HG02885 (cell line): Measurements from ENCODE around the gene WSB1.
A peak's percentile ranks its signal among the peaks of the same experiment; 100 is the strongest.
"Not testable (repeated sequence)": the region's sequence is repeated elsewhere in the genome, so short reads cannot be mapped to it uniquely, and the experiment has no call there.

Experiments used
- ATAC-seq: cut with Tn5 transposase; IDR thresholded peaks from one replicate; pipeline ENCODE4 v1.9.1; 2021; ENCODE audit warnings: mild to moderate bottlenecking; ENCODE audit not compliant: unreplicated experiment, poor library complexity

WSB1 gene

GRCh38 chr17:27276653-27277156 is 17.2 kb upstream of the WSB1 start:
- no peak for ATAC-seq

DNA sequence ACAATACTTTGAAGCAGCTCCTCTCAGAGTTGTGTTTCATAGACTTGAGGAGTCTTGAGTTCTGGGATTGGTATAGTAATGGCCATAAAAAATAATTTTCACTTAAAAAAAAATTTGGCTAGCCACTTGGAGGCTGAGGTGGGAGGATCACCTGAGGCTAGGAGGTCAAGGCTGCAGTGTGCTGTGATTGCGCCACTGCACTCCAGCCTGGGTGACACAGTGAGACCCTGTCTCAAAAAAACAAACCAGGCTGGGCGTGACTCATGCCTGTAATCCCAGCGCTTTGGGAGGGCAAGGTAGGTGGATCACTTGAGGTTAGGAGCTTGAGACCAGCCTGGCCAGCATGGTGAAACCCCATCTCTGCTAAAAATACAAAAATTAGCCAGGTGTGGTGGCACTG is 14.8 kb upstream of the WSB1 start:
- not testable (repeated sequence) for ATAC-seq

- no peak for ATAC-seq
Measured at GRCh38 chr17:27280527-27280926, 13.4 kb upstream of the WSB1 start.

GRCh38 chr17:27281438-27281837 is 12.5 kb upstream of the WSB1 start:
- no peak for ATAC-seq

DNA sequence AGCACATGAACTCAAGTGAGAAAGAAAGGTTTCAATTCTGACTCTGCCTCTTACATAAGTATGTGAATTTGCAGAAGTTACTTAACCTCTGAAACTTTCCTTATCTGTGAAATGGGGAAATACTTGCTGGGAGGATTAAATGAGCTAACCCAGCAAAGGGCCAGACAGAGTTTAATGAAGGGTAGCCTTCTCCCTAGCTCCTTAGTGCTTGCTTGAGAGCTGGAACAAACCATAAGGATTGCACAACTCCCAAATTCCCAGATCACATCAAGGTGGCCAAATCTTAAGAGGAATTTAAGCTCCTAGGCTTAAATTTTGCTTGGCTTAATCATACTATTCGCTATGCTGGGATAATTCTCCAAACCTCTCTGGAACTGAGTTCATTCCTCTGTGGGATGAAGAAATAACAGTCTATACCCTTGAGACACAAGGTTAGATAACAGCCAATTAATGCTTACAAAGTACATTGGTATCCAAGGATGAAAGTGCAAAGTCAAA is 11.8 kb upstream of the WSB1 start:
- ATAC-seq = peak; percentile 88

GRCh38 chr17:27283060-27283459 is 10.9 kb upstream of the WSB1 start:
- no peak for ATAC-seq

- no peak for ATAC-seq
Measured at GRCh38 chr17:27283751-27284150, 10.2 kb upstream of the WSB1 start.

DNA sequence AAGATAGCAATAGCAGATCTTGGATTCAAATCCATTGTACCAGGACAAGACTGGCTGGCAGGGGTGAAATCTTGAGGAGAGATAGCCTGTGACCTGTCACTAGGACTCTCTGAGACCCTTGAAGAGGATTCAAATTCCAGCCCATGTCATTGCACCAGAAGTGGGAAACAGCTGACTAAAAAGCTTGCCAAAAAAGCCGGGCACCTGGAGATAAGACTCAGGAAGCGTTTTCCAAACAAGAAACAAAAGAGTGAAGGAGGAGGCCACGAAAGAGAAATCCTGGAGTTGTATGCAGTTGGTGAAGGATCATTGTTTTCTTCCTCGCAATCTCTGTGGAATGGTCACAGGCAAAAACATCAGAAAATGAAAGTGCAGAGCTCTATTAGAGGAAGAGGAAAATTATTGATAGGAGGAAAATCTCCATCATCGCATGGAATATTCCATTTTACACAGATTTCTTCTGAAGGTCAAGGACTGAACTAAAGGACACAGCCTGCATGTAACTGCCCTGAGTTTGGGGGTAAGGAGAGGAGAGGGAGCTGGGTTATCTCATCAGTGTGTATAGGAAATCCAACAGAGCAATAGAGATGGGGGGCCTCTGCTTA is 9.0 kb upstream of the WSB1 start:
- ATAC-seq = no peak

DNA sequence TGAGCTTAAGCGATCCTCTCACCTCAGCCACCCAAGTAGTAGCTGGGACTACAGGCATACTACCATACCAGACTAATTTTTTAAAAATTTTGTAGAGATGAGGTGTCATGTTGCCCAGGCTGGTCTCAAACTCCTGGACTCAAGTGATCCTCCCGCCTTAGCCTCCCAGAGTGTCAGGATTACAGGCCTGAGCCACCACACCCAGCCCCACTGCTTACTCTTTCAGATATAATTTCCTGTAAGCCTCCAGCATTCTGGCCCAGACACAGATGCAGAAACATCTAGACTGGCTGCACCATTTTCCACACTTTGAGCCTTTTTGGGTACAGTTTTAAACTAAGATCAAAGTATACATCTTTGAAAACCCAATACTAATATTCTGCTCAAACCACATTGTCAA is 8.4 kb upstream of the WSB1 start:
- no peak for ATAC-seq

DNA sequence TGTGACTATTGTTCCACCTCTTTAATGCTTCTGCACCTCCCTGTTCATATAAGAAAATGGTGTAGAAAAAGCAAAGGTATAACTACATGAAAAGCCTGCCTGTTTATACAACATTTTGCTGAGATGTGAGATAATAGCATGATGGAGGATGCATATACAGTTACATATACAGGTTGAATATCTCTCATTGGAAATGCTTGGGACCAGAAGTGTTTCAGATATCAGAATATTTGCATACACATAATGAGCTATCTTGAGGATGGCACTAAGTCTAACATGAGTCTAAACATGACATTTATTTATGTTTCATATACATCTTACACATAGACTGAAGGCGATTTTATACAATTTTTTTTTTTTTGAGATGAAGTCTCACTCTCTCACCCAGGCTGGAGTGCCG is 5.7 kb upstream of the WSB1 start:
- ATAC-seq = no peak

- no peak for ATAC-seq
Measured at GRCh38 chr17:27289856-27290255, 4.1 kb upstream of the WSB1 start.

DNA sequence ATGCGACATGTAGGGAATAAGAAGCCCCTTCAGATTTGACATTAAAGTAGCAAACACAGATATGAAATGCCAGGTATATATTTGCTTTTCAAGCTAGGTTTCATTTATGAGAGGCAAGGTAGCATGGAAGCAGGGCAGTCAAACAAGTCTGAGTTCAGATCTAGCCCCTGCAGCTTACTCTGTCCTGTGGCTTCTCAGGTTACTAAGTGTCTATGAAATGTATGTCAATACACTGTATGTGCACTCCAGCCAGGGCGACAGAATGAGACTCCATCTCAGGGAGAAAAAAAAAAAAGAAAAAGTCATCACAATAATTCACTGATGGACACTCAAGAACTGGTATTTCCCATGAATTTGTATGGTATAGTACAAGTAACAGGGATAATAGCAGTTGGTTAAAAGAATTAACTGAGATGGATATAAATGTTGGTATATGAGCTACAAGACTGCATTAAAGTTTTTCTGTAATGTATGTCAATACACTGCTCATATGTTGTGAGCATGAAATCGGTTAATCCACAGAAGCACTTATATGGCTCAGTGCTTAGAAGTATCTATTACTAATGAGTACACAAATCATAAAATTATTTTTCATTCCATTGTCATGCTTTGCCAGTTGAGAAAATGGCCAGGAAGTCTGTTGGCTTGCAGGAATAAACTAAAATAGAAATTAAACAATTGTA is 2.9 kb upstream of the WSB1 start:
- ATAC-seq = no peak

DNA sequence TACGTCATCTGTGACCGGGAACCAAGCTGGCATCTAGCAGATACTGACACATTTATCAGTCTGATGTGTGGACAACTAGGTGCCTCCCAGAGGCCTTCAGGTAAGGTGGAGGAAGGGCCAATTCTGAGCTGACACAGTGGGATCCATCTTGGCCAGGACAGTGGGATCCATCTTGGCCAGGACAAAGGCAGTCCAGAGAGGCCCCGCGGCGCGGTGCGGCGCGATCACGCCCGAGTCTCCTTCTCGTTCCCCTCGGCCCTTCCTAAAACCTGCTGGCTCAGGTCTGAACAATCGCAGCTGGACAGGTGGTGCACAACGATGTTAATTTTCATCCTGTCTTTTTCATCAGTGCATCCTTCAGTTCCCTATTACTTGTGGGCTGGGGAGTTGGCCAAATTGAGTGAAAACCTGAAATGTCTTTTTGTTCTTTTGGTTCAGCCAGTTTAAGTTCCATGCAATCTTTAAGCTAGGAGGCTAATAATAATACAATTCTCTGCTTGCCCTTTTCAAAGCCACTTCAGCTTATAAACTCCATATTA is 486 bp upstream of the WSB1 start:
- ATAC-seq = no peak

DNA sequence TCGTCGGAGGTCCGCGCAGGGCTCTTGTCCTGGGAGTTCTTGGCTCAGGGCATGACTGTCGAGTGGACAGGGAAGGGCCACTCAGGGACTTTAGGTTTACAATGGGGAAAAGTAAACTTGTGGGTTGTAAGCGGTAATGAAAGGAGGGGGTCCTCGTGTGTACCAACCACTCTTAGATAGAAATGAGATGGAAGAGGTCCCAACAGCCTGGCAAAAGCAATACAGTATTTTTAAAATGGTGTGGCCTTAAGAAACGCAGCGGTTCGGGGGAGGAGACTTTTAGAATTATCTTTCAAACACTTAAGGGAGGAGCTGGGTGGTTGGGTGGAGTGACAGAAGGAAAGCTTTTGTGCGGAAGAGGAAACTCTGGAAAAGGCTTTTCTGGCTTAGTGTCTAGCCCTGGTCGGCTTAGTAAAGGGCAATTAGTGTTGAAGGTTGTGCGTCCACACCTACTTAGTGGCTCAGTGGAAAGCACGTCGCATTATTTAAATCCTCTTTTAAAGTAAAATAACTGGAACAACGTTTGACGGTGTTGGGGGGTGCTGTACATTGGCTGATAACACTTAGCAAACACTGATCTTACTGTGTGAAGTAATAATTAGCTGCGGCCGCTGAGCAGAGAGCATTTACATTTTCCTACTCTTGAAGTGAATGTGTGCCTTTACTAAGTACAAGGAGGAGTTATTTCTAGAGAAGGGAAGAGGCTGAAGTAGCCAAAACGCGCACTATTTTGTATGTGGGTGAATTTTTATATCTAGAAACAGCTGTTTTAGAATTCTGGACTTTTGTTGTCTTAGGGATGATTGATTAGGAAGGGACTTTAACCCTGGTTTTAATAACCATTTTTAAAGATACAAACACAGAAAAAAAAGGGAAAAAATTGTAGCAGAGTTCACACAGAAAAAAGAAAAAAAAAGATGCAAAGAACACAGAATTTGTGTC is 1.0 kb downstream of the WSB1 start:
- peak; percentile 50 for ATAC-seq

DNA sequence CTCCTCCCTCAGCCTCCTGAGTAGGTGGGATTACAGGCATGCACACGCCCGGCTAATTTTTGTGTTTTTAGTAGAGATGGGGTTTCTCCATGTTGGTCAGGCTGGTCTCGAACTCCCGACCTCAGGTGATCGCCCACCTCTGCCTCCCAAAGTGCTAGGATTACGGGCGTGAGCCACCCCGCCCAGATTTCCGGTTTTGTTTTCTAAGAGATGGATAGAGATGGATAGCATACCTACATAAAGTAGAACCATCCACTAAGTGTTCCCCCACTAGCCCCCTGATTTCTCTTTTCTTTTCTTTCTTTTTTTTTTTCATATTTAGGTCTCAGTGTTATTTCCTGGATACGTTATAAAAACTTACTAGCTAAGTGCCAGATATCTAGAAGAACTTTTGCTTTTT is 2.0 kb downstream of the WSB1 start:
- ATAC-seq = no peak

- ATAC-seq = no peak
Measured at GRCh38 chr17:27296428-27296979, 2.6 kb downstream of the WSB1 start.

GRCh38 chr17:27299384-27300049 is 5.6 kb downstream of the WSB1 start:
- ATAC-seq = no peak

DNA sequence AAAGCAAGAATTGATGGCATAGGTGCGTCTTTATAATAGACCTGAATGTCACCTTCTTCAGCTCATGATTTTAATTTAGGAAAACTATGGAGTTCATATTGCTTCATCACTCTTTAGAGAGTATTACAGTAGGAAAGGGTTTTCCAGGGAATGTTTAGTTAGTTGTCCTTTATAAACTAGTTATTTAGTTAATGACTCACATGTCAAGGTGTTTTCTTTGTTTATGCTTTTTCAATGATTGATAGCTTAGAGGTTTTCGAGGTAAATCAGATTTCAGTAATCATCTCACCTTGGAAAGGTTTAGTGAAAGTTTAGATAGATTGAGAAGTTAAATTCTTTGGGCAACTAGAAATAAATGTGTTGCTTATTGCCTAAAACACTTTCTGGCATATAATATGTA is 9.8 kb downstream of the WSB1 start:
- ATAC-seq = no peak

GRCh38 chr17:27306276-27306835 is 12.4 kb downstream of the WSB1 start:
- ATAC-seq = no peak
